ENCODE results near the gene C16orf87. TPM values are rescaled to one million over a fixed set of nuclear protein-coding genes. Genes with fewer than 3 reads are reported as not detected.

C16orf87 gene
- polyA plus RNA-seq, 1 donor from 2014 or later, result 27.5 TPM

DNA sequence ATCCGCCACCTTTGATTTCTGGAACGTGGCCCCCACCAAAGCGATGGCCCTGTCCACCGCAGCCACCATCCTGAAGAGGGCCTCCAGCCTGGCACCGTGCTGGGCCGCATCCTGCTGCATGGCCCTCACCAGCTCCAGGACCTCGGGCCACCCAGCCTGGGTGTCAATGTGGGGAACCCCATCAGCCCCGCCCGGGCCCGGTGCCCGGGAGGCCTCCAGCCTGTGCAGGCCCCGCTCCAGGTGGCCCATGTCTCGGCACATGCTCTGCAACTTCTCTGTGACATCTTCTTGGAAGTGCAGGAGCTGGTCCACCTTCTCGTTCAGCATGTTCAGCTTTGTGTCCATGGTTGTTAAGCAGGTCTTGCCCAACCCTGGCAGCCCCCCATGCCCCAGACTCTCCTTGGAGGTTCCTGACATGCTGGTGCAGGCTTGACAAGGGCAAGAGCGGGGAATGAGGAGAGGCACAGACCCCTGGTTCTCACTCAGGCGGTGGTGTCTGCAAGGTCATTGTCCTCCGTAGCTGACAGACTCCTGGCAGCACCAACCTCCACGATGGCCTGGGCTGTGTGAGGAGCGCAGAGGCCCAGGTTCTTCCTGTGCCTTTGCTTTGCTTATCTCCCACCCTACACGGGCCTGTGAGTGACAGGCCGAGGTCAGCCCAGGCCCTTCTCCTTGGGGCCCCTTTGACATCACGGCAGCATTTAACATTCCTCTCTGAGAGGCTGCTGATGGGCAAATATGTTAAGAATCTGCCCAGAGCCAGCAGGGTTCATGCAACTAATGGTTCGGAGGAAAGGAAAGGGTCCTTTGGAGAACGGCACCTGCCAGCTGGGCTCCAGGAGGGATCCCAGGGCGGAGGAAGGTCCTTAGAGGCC, 83.0 kb downstream of the C16orf87 start, which contains the start of gene MYLK3:
MYLK3 (minus strand) TSS at position 568 of the 875 bp plus-strand sequence; CDS start at position 417, 151 bp downstream.
- no peaks in the 10 kb centered on the region for H4K20me1 ChIP-seq (ENCODE audit: insufficient read depth)
- H3K79me2 ChIP-seq (replicated peaks; ENCODE audit: insufficient read depth, low read length), result no peaks in the 10 kb centered on the region
- TF ChIP-seq RAD21 (conservative IDR thresholded peaks at IDR 0.05), result no peak
- TF ChIP-seq EP300 (conservative IDR thresholded peaks at IDR 0.05; ENCODE audit: poor library complexity, severe bottlenecking), result no peak
- no peak for TF ChIP-seq POLR2AphosphoS5 (IDR thresholded peaks at IDR 0.05)
- TF ChIP-seq, protein P1, sequence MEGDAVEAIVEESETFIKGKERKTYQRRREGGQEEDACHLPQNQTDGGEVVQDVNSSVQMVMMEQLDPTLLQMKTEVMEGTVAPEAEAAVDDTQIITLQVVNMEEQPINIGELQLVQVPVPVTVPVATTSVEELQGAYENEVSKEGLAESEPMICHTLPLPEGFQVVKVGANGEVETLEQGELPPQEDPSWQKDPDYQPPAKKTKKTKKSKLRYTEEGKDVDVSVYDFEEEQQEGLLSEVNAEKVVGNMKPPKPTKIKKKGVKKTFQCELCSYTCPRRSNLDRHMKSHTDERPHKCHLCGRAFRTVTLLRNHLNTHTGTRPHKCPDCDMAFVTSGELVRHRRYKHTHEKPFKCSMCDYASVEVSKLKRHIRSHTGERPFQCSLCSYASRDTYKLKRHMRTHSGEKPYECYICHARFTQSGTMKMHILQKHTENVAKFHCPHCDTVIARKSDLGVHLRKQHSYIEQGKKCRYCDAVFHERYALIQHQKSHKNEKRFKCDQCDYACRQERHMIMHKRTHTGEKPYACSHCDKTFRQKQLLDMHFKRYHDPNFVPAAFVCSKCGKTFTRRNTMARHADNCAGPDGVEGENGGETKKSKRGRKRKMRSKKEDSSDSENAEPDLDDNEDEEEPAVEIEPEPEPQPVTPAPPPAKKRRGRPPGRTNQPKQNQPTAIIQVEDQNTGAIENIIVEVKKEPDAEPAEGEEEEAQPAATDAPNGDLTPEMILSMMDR (IDR thresholded peaks at IDR 0.05; ENCODE audit: poor library complexity, severe bottlenecking), result no peak
- no peak for TF ChIP-seq EZH2 (IDR thresholded peaks at IDR 0.05; ENCODE audit: borderline replicate concordance, insufficient read depth, low read length, poor library complexity, severe bottlenecking)
- no peak for TF ChIP-seq MXI1 (conservative IDR thresholded peaks at IDR 0.05; ENCODE audit: poor library complexity, severe bottlenecking)
- no peak for TF ChIP-seq TAF1 (IDR thresholded peaks at IDR 0.05; ENCODE audit: low read depth)
- TF ChIP-seq, protein P2, sequence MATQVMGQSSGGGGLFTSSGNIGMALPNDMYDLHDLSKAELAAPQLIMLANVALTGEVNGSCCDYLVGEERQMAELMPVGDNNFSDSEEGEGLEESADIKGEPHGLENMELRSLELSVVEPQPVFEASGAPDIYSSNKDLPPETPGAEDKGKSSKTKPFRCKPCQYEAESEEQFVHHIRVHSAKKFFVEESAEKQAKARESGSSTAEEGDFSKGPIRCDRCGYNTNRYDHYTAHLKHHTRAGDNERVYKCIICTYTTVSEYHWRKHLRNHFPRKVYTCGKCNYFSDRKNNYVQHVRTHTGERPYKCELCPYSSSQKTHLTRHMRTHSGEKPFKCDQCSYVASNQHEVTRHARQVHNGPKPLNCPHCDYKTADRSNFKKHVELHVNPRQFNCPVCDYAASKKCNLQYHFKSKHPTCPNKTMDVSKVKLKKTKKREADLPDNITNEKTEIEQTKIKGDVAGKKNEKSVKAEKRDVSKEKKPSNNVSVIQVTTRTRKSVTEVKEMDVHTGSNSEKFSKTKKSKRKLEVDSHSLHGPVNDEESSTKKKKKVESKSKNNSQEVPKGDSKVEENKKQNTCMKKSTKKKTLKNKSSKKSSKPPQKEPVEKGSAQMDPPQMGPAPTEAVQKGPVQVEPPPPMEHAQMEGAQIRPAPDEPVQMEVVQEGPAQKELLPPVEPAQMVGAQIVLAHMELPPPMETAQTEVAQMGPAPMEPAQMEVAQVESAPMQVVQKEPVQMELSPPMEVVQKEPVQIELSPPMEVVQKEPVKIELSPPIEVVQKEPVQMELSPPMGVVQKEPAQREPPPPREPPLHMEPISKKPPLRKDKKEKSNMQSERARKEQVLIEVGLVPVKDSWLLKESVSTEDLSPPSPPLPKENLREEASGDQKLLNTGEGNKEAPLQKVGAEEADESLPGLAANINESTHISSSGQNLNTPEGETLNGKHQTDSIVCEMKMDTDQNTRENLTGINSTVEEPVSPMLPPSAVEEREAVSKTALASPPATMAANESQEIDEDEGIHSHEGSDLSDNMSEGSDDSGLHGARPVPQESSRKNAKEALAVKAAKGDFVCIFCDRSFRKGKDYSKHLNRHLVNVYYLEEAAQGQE (IDR thresholded peaks at IDR 0.05; ENCODE audit: borderline replicate concordance), result no peak
- no peak for TF ChIP-seq SMC3 (conservative IDR thresholded peaks at IDR 0.05; ENCODE audit: poor library complexity)
- H3K4me3 ChIP-seq (ENCODE audit: low read length), result no peak within 1 kb of the TSS
- H3K27ac ChIP-seq (ENCODE audit: low read length), result no peak within 1 kb of the TSS
- H3K36me3 ChIP-seq (ENCODE audit: insufficient read depth, low read length), result no peaks in the 10 kb centered on the region
- H3F3A ChIP-seq (ENCODE audit: insufficient read depth, low read length, poor library complexity, severe bottlenecking), result no peaks in the 10 kb centered on the region
- H3K9me3 ChIP-seq (ENCODE audit: low read length), result no peaks in the 10 kb centered on the region
- no peak within 1 kb of the TSS for H3K9ac ChIP-seq (ENCODE audit: low read length)
- no peaks in the 10 kb centered on the region for H3K9me2 ChIP-seq (ENCODE audit: insufficient read depth, low read length)
- no peaks in the 10 kb centered on the region for H3K27me3 ChIP-seq (ENCODE audit: insufficient read depth, low read depth, low read length)
- no peak within 1 kb of the TSS for H2AFZ ChIP-seq (ENCODE audit: low read depth, low read length)
- H3K4me2 ChIP-seq (ENCODE audit: low read length), result no peak within 1 kb of the TSS

DNA sequence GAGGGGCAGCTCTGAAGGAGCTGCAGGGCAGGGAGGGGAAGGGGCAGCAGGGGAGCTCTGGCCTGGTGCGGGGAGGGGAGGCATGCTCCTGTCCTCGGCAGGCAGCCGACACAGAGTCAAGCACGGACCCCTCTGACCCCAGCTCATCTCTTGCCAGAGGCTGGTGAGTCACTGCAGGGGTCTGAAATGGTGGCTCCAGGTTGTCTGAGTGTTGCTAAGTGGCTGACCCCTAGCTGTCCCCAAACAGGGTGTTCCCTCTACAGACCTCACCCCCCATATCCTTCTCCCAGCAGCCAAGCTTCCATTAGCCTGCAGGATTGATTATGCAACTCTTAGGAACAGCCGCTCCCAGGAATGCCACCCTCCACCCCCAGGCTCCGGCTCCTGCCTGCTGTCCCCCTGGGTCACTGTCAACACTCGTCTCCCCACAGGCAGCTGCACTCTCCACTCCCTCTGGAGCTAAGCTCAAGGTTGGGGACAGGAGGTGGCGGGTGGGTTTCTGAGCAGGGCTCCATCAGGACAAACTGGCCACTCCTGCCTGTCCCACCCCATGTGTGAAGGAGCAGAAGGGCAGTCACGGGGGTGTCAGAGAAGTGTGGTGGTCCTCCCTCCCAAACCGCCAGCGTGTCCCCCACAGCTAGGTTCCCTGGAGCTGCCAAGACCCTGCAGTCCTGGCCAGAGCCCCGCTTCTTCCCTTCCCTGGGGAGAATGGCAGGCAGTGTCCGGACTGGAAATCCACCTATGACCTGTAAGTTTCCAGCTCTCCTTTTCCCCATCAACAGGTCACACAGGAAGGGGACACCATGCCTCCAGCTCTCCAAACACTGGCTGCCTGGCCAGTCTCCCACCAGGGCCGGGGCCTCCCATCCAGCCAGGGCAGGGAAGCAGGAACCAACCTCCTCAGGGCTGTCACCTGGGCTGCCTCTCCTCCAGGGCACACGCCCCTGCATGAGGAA, 83.9 kb downstream of the C16orf87 start:
- no peaks in the 10 kb centered on the region for H3K27me3 ChIP-seq (ENCODE audit: insufficient read depth, low read depth, low read length)
- no peak overlapping the region for H2AFZ ChIP-seq (ENCODE audit: low read depth, low read length)
- no peak overlapping the region for H3K4me2 ChIP-seq (ENCODE audit: low read length)
- no peaks in the 10 kb centered on the region for H3K79me2 ChIP-seq (replicated peaks; ENCODE audit: insufficient read depth, low read length)
- no peaks in the 10 kb centered on the region for H3K9me3 ChIP-seq (ENCODE audit: low read length)
- no peak overlapping the region for H3K27ac ChIP-seq (ENCODE audit: low read length)
- TF ChIP-seq RAD21 (conservative IDR thresholded peaks at IDR 0.05) (no peak), SMC3 (conservative IDR thresholded peaks at IDR 0.05; ENCODE audit: poor library complexity) (no peak), EZH2 (IDR thresholded peaks at IDR 0.05; ENCODE audit: borderline replicate concordance, insufficient read depth, low read length, poor library complexity, severe bottlenecking) (no peak)
- TF ChIP-seq, protein P2 (IDR thresholded peaks at IDR 0.05; ENCODE audit: borderline replicate concordance), result no peak
- no peaks in the 10 kb centered on the region for H3K36me3 ChIP-seq (ENCODE audit: insufficient read depth, low read length)
- no peaks in the 10 kb centered on the region for H3K9me2 ChIP-seq (ENCODE audit: insufficient read depth, low read length)
- no peak overlapping the region for H3K9ac ChIP-seq (ENCODE audit: low read length)
- no peaks in the 10 kb centered on the region for H4K20me1 ChIP-seq (ENCODE audit: insufficient read depth)
- no peak overlapping the region for H3K4me3 ChIP-seq (ENCODE audit: low read length)
- no peaks in the 10 kb centered on the region for H3F3A ChIP-seq (ENCODE audit: insufficient read depth, low read length, poor library complexity, severe bottlenecking)

Measured in neural cell (in vitro differentiated cells).